ENCODE results near the gene NDUFS3.
"Not testable (repeated sequence)": the region's sequence is repeated elsewhere in the genome, so short reads cannot be mapped to it uniquely, and the experiment has no call there.

Gene NDUFS3

GRCh38 chr11:47562393-47562792 is 16.5 kb upstream of the NDUFS3 start:
- not testable (repeated sequence) for DNase-seq

GRCh38 chr11:47564366-47564765 is 14.5 kb upstream of the NDUFS3 start:
- not testable (repeated sequence) for DNase-seq

GRCh38 chr11:47564933-47565339 is 13.9 kb upstream of the NDUFS3 start:
- peak; percentile 27 for DNase-seq

GRCh38 chr11:47565340-47566148 is 13.3 kb upstream of the NDUFS3 start, which contains the start of gene PTPMT1:
Gene PTPMT1 (plus strand): TSS chr11:47565599. CDS start chr11:47565623, 24 bp downstream.
- DNase-seq: peak; percentile 65

- no peak for DNase-seq
Measured at GRCh38 chr11:47566149-47566698, 12.7 kb upstream of the NDUFS3 start.

- DNase-seq: peak; percentile 11
Measured at GRCh38 chr11:47569646-47570045, 9.2 kb upstream of the NDUFS3 start.

- no peak for DNase-seq
Measured at GRCh38 chr11:47570651-47571356, 8.1 kb upstream of the NDUFS3 start.

- no peak for DNase-seq
Measured at GRCh38 chr11:47571357-47571729, 7.5 kb upstream of the NDUFS3 start.

GRCh38 chr11:47571895-47572294 is 7.0 kb upstream of the NDUFS3 start:
- DNase-seq: no peak

- no peak for DNase-seq
Measured at GRCh38 chr11:47572715-47573255, 6.1 kb upstream of the NDUFS3 start.

- DNase-seq: no peak
Measured at GRCh38 chr11:47573321-47573720, 5.6 kb upstream of the NDUFS3 start.

GRCh38 chr11:47577460-47578041 is 1.3 kb upstream of the NDUFS3 start:
- no peak for DNase-seq

GRCh38 chr11:47583844-47584243 is 5.0 kb downstream of the NDUFS3 start:
- DNase-seq: no peak

- no peak for DNase-seq
Measured at GRCh38 chr11:47586098-47586855, 7.4 kb downstream of the NDUFS3 start, which contains the start of gene FAM180B. Gene FAM180B (plus strand): TSS chr11:47586678. CDS start chr11:47586769, 91 bp downstream.

GRCh38 chr11:47587039-47587716 is 8.3 kb downstream of the NDUFS3 start:
- no peak for DNase-seq

GRCh38 chr11:47587723-47588326 is 9.0 kb downstream of the NDUFS3 start:
- no peak for DNase-seq

GRCh38 chr11:47589118-47589517 is 10.2 kb downstream of the NDUFS3 start:
- DNase-seq: no peak

- no peak for DNase-seq
Measured at GRCh38 chr11:47589584-47589976, 10.7 kb downstream of the NDUFS3 start.

- no peak for DNase-seq
Measured at GRCh38 chr11:47589977-47590861, 11.3 kb downstream of the NDUFS3 start.

GRCh38 chr11:47591764-47592163 is 12.9 kb downstream of the NDUFS3 start:
- no peak for DNase-seq
